Measurements from ENCODE around the gene CMTM5. TPM values are rescaled to one million over a fixed set of nuclear protein-coding genes. Genes with fewer than 3 reads are reported as not detected.

The CMTM5 gene
- total RNA-seq, 1 experiment from 2014 or later: 0.24 TPM

- peaks cover 27% of the 10 kb centered on the region for H3K27me3 Mint-ChIP-seq (ENCODE audit: low read depth)
- H3K36me3 Mint-ChIP-seq: no peaks in the 10 kb centered on the region
- H3K27ac Mint-ChIP-seq: no peak overlapping the region
- H3K4me3 Mint-ChIP-seq: no peak overlapping the region
- DNase-seq (ENCODE audit: low spot score) (no peak), ATAC-seq (no peak)
- H3K4me1 Mint-ChIP-seq: no peaks in the 10 kb centered on the region; the same call in 1 of the 2 replicates
- ChIA-PET POLR2A (no interaction called here), CTCF (no interaction called here)
- H3K9me3 Mint-ChIP-seq: no peaks in the 10 kb centered on the region
- TF ChIP-seq ZNF263 (CRISPR knock-in tag; IDR thresholded peaks at IDR 0.05; ENCODE audit: low read depth): no peak
- TF ChIP-seq ATF1 (CRISPR knock-in tag; IDR thresholded peaks at IDR 0.05): no peak
- TF ChIP-seq USF2 (CRISPR knock-in tag; IDR thresholded peaks at IDR 0.05): no peak
- no peak for TF ChIP-seq CREB1 (CRISPR knock-in tag; IDR thresholded peaks at IDR 0.05)
Measured at GRCh38 chr14:23408307-23408630, 31.4 kb downstream of the CMTM5 start.

GRCh38 chr14:23409475-23409874 lies 32.6 kb downstream of the CMTM5 start:
- CTCF ChIA-PET: no interaction called here

GRCh38 chr14:23409966-23410635 lies 33.3 kb downstream of the CMTM5 start:
- H3K9me3 Mint-ChIP-seq: no peaks in the 10 kb centered on the region
- no peak for ATAC-seq
- TF ChIP-seq AR (CRISPR knock-in tag; IDR thresholded peaks at IDR 0.05) (no peak), ZNF232 (CRISPR knock-in tag; IDR thresholded peaks at IDR 0.05) (no peak), GTF2I (CRISPR knock-in tag; conservative IDR thresholded peaks at IDR 0.05) (no peak), IRF1 (CRISPR knock-in tag; IDR thresholded peaks at IDR 0.05) (no peak), NR2C2 (CRISPR knock-in tag; IDR thresholded peaks at IDR 0.05) (no peak), RORB (CRISPR knock-in tag; IDR thresholded peaks at IDR 0.05) (no peak), FOXP4 (CRISPR knock-in tag; IDR thresholded peaks at IDR 0.05) (no peak)
- H3K4me3 Mint-ChIP-seq: no peak overlapping the region
- H3K27ac Mint-ChIP-seq: no peak overlapping the region
- peaks cover 20% of the 10 kb centered on the region for H3K27me3 Mint-ChIP-seq (ENCODE audit: low read depth)
- ChIA-PET CTCF (interaction anchor here (1.1 to 2.2 kb wide), 2 partner anchors 30 to 149 kb away, joined by 4 to 11 read pairs; no protein-coding TSS in a partner anchor), POLR2A (no interaction called here)
- H3K4me1 Mint-ChIP-seq: no peaks in the 10 kb centered on the region; the same call in 1 of the 2 replicates
- no peak for DNase-seq (ENCODE audit: low spot score)
- no peaks in the 10 kb centered on the region for H3K36me3 Mint-ChIP-seq

More at GRCh38 chr14:23409475-23409874, 32.6 kb downstream of the CMTM5 start:
- H3K27me3 Mint-ChIP-seq (ENCODE audit: low read depth): peaks cover 21% of the 10 kb centered on the region
- no peak overlapping the region for H3K27ac Mint-ChIP-seq
- TF ChIP-seq PREB (CRISPR knock-in tag; IDR thresholded peaks at IDR 0.05; ENCODE audit: borderline replicate concordance) (no peak), ZMAT4 (CRISPR knock-in tag; IDR thresholded peaks at IDR 0.05) (no peak), TEAD1 (CRISPR knock-in tag; IDR thresholded peaks at IDR 0.05) (no peak), ZNF671 (CRISPR knock-in tag; IDR thresholded peaks at IDR 0.05) (no peak), CDX4 (CRISPR knock-in tag; IDR thresholded peaks at IDR 0.05; ENCODE audit: borderline replicate concordance) (no peak), ZBTB43 (CRISPR knock-in tag; IDR thresholded peaks at IDR 0.05) (no peak), GRHL2 (CRISPR knock-in tag; IDR thresholded peaks at IDR 0.05; ENCODE audit: insufficient replicate concordance, severe bottlenecking) (no peak), ZNF423 (CRISPR knock-in tag; IDR thresholded peaks at IDR 0.05) (no peak)
- POLR2A ChIA-PET: no interaction called here
- H3K4me3 Mint-ChIP-seq: no peak overlapping the region
- no peaks in the 10 kb centered on the region for H3K36me3 Mint-ChIP-seq
- H3K9me3 Mint-ChIP-seq: no peaks in the 10 kb centered on the region
- DNase-seq (ENCODE audit: low spot score) (no peak), ATAC-seq (no peak)
- H3K4me1 Mint-ChIP-seq: no peaks in the 10 kb centered on the region; the same call in 1 of the 2 replicates

Data from WTC11 (cell line).